ENCODE data around the gene TTLL11. TPM values are rescaled to one million over a fixed set of nuclear protein-coding genes. Genes with fewer than 3 reads are reported as not detected.

Gene TTLL11
- total RNA-seq, 4 donors from 2014 or later = 12.3 to 20.5 (median 15.3) TPM

DNA sequence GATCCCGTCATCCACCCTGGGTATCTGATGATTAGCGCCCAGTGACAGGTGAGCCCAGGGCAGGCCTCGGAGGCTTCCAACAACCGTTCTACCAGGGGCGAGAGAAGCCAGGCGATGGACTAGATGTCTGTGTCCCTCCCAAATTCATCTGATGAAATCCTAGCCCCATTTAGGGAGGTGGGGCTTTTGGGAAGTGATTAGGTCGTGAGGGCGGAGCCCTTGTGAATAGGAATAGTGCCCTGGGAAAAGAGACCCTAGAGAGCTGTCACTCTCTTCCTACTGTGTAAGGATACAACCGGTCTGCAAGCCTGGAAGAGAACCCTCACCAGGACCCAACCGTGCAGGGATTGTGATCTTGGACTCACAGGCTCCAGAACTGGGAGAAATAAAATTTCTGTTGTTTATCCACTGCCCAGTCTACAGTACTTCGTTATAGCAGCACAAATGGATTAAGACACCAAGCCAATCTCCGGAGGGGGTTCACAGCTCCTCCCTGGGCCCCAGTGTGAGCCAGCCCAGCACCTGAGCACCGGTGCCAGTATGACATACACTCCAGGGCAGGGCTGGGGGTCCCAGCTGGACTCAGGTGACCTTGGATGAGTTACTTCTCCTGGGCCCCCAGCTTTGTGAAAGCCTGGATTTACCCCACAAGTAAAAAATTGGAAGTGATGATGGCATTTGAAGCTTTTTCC is 279.4 kb downstream of the TTLL11 start:
- Histone ChIP-seq H3K36me3 (no peaks in the 10 kb centered on the region), H3K4me3 (no peak overlapping the region), H3K9me3 (no peaks in the 10 kb centered on the region), H3K27ac (no peak overlapping the region), H3K4me1 (peaks cover 0 to 7% of the 10 kb centered on the region in 2 donors), H3K27me3 (no peaks in the 10 kb centered on the region)
- intact Hi-C loops (cut with DNase I; ENCODE audit: low total_unique reads) = no loop called here
- DNase-seq (no peak), ATAC-seq (no peak)
- TF ChIP-seq, protein P1, sequence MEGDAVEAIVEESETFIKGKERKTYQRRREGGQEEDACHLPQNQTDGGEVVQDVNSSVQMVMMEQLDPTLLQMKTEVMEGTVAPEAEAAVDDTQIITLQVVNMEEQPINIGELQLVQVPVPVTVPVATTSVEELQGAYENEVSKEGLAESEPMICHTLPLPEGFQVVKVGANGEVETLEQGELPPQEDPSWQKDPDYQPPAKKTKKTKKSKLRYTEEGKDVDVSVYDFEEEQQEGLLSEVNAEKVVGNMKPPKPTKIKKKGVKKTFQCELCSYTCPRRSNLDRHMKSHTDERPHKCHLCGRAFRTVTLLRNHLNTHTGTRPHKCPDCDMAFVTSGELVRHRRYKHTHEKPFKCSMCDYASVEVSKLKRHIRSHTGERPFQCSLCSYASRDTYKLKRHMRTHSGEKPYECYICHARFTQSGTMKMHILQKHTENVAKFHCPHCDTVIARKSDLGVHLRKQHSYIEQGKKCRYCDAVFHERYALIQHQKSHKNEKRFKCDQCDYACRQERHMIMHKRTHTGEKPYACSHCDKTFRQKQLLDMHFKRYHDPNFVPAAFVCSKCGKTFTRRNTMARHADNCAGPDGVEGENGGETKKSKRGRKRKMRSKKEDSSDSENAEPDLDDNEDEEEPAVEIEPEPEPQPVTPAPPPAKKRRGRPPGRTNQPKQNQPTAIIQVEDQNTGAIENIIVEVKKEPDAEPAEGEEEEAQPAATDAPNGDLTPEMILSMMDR (IDR thresholded peaks at IDR 0.05 in 4 of 5, conservative IDR thresholded peaks at IDR 0.05 in 1 of 5) = no peak
- TF ChIP-seq POLR2A (IDR thresholded peaks at IDR 0.05) = no peak
- in situ Hi-C loops (cut with MboI; ENCODE audit: low sequenced_read_pairs in 4 of 4) = no loop called here

DNA sequence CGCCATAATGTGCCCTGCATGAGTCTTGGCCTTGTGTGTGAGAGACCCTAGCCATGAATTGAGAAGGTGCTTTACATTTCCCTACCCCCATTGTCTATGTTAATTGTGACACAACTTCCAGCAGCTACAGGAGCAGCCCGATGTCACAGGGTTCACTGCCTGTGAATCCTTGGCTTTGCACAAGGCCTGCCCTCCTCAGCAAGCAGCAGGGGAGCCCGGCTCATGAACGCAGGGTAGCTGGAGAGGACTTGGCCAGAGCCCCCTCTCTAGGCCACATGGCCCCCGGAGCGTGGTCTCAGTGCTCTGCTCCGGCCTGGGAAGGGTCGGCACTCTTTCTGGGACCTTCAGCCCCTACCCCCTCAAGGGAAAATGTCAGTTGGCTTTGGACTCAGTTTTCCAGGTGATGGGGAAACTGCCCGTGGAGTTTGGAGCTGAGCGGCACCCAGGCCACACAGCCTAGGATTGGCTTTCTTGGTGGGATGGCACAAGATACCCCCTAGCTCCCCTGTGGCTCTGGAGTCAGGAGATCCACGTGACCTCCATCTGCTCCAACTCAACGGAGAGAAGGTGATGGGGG is 280.9 kb downstream of the TTLL11 start:
- Histone ChIP-seq H3K4me1 (no peaks in the 10 kb centered on the region), H3K9me3 (no peaks in the 10 kb centered on the region), H3K27me3 (no peaks in the 10 kb centered on the region), H3K4me3 (no peak overlapping the region), H3K27ac (no peak overlapping the region), H3K36me3 (no peaks in the 10 kb centered on the region)
- TF ChIP-seq, protein P1 (IDR thresholded peaks at IDR 0.05 in 4 of 5, conservative IDR thresholded peaks at IDR 0.05 in 1 of 5) = no peak
- TF ChIP-seq POLR2A (IDR thresholded peaks at IDR 0.05) = no peak
- in situ Hi-C loops (cut with MboI; ENCODE audit: low sequenced_read_pairs in 4 of 4) = no loop called here
- intact Hi-C loops (cut with DNase I; ENCODE audit: low total_unique reads) = no loop called here
- DNase-seq = no peak
- ATAC-seq = no peak

DNA sequence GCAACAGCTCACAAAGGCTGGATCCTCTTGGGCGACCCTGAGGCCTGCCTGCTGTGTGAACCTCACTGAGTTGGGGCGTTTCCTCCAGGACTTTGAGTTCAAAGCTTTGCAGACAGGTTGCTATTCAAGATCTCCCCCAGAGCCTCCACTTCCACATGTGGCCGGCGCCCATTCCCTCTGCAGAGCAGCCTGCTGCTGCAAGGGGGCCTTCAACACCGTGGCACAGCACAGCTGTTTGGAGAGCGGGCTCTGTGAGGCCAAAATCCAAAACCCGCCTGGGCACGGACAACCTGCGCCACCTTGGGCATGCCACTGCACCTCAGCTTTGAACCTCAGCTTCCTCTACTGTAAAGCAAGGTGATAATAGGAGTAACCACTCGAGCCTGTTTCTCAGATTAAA is 281.4 kb downstream of the TTLL11 start:
- in situ Hi-C loops (cut with MboI; ENCODE audit: low sequenced_read_pairs in 4 of 4) (no loop called here), intact Hi-C loops (cut with DNase I; ENCODE audit: low total_unique reads) (no loop called here)
- DNase-seq (no peak), ATAC-seq (no peak)
- no peak overlapping the region for H3K27ac ChIP-seq
- no peak overlapping the region for H3K4me3 ChIP-seq
- H3K4me1 ChIP-seq = no peaks in the 10 kb centered on the region
- H3K27me3 ChIP-seq = no peaks in the 10 kb centered on the region
- H3K36me3 ChIP-seq = no peaks in the 10 kb centered on the region
- no peaks in the 10 kb centered on the region for H3K9me3 ChIP-seq
- TF ChIP-seq, protein P1 (IDR thresholded peaks at IDR 0.05 in 4 of 5, conservative IDR thresholded peaks at IDR 0.05 in 1 of 5) = no peak
- no peak for TF ChIP-seq POLR2A (IDR thresholded peaks at IDR 0.05)

GRCh38 chr9:121811140-121811539 is 282.0 kb downstream of the TTLL11 start:
- no peak for DNase-seq
- Histone ChIP-seq H3K27me3 (no peaks in the 10 kb centered on the region), H3K27ac (no peak overlapping the region), H3K9me3 (no peaks in the 10 kb centered on the region), H3K4me3 (no peak overlapping the region), H3K36me3 (no peaks in the 10 kb centered on the region), H3K4me1 (no peaks in the 10 kb centered on the region)
- intact Hi-C loops (cut with DNase I; ENCODE audit: low total_unique reads) = no loop called here
- no peak for TF ChIP-seq POLR2A (IDR thresholded peaks at IDR 0.05)
- TF ChIP-seq, protein P1 (IDR thresholded peaks at IDR 0.05 in 4 of 5, conservative IDR thresholded peaks at IDR 0.05 in 1 of 5) = no peak
- in situ Hi-C loops (cut with MboI; ENCODE audit: low sequenced_read_pairs in 4 of 4) = no loop called here
- ATAC-seq = no peak
